T-helper 1 cell (primary cell): ENCODE results near the gene FADS6.

Source experiments
- DNase-seq, 5 donors: peaks; one replicate each; pipeline ENCODE4 v3.0.0-alpha.2; 2012 to 2020

The FADS6 gene

GRCh38 chr17:74865504-74866197, 27.8 kb downstream of the FADS6 start:
- DNase-seq, result no peak

- peak in 4 of 5 donors; percentile 46 to 64 (median 58) for DNase-seq
These were observed 28.5 kb downstream of the FADS6 start for GRCh38 chr17:74864866-74865395.

GRCh38 chr17:74864297-74864865, 29.1 kb downstream of the FADS6 start:
- DNase-seq, result no peak

GRCh38 chr17:74863420-74864296, 29.8 kb downstream of the FADS6 start:
- DNase-seq, result no peak

- no peak for DNase-seq
These were observed 30.5 kb downstream of the FADS6 start for GRCh38 chr17:74862919-74863318.

GRCh38 chr17:74862108-74862901, 31.1 kb downstream of the FADS6 start:
- DNase-seq, result peak in 4 of 5 donors; percentile 57 to 69 (median 60)

- no peak for DNase-seq
These were observed 31.7 kb downstream of the FADS6 start for GRCh38 chr17:74861662-74862107.

GRCh38 chr17:74860872-74861661, 32.4 kb downstream of the FADS6 start:
- no peak for DNase-seq

GRCh38 chr17:74860229-74860871, 33.1 kb downstream of the FADS6 start:
- DNase-seq, result no peak

GRCh38 chr17:74859459-74860228, 33.8 kb downstream of the FADS6 start, which contains the start of gene GRIN2C:
Gene GRIN2C (minus strand): TSS chr17:74859885. CDS start chr17:74855092, 4,793 bp downstream.
- DNase-seq, result peak in 2 of 5 donors; percentile 21 to 40

GRCh38 chr17:74858672-74859458, 34.6 kb downstream of the FADS6 start:
- no peak for DNase-seq

GRCh38 chr17:74857191-74857590, 36.2 kb downstream of the FADS6 start:
- no peak for DNase-seq

- no peak for DNase-seq
These were observed 37.3 kb downstream of the FADS6 start for GRCh38 chr17:74856112-74856511.

- no peak for DNase-seq
These were observed 38.1 kb downstream of the FADS6 start for GRCh38 chr17:74855323-74855722.

GRCh38 chr17:74854792-74855191, 38.6 kb downstream of the FADS6 start:
- DNase-seq, result no peak

- no peak for DNase-seq
These were observed 39.8 kb downstream of the FADS6 start for GRCh38 chr17:74853669-74854068.

- no peak for DNase-seq
These were observed 40.4 kb downstream of the FADS6 start for GRCh38 chr17:74853048-74853397.

- peak; percentile 33 to 77 (median 55) for DNase-seq
These were observed 41.0 kb downstream of the FADS6 start for GRCh38 chr17:74852237-74853047.
